HG02571 (cell line): ENCODE results near the gene GPSM1.

Source experiments
- ATAC-seq: cut with Tn5 transposase; IDR thresholded peaks from one replicate; pipeline ENCODE4 v1.9.1; 2021; ENCODE audit warnings: mild to moderate bottlenecking, moderate library complexity; ENCODE audit not compliant: unreplicated experiment

Gene GPSM1

GRCh38 chr9:136290508-136291000 is 36.8 kb upstream of the GPSM1 start:
- no peak for ATAC-seq

GRCh38 chr9:136291306-136292025 is 35.9 kb upstream of the GPSM1 start:
- no peak for ATAC-seq

- no peak for ATAC-seq
Measured at GRCh38 chr9:136292026-136292538, 35.3 kb upstream of the GPSM1 start.

- ATAC-seq = no peak
Measured at GRCh38 chr9:136292591-136293448, 34.5 kb upstream of the GPSM1 start.

GRCh38 chr9:136293476-136294077 is 33.8 kb upstream of the GPSM1 start:
- no peak for ATAC-seq

- no peak for ATAC-seq
Measured at GRCh38 chr9:136294437-136294836, 32.9 kb upstream of the GPSM1 start.

GRCh38 chr9:136295055-136295454 is 32.3 kb upstream of the GPSM1 start:
- ATAC-seq = no peak

- ATAC-seq = no peak
Measured at GRCh38 chr9:136295542-136296433, 31.6 kb upstream of the GPSM1 start.

GRCh38 chr9:136296434-136297015 is 30.8 kb upstream of the GPSM1 start:
- no peak for ATAC-seq

- no peak for ATAC-seq
Measured at GRCh38 chr9:136297016-136297691, 30.2 kb upstream of the GPSM1 start.

- no peak for ATAC-seq
Measured at GRCh38 chr9:136297766-136298735, 29.3 kb upstream of the GPSM1 start.

GRCh38 chr9:136299116-136299515 is 28.2 kb upstream of the GPSM1 start:
- ATAC-seq = no peak

GRCh38 chr9:136299541-136299940 is 27.8 kb upstream of the GPSM1 start:
- ATAC-seq = no peak

- ATAC-seq = no peak
Measured at GRCh38 chr9:136300016-136300545, 27.3 kb upstream of the GPSM1 start.

- no peak for ATAC-seq
Measured at GRCh38 chr9:136300866-136301265, 26.5 kb upstream of the GPSM1 start.

- ATAC-seq = no peak
Measured at GRCh38 chr9:136302527-136302926, 24.8 kb upstream of the GPSM1 start.

- no peak for ATAC-seq
Measured at GRCh38 chr9:136303066-136303824, 24.1 kb upstream of the GPSM1 start.
